ENCODE results near the gene NCBP1. TPM values are rescaled to one million over a fixed set of nuclear protein-coding genes. Genes with fewer than 3 reads are reported as not detected.
A peak's percentile ranks its signal among the peaks of the same experiment; 100 is the strongest.

The NCBP1 gene
- polyA plus RNA-seq, 2 of the 4 experiments (the other 2 are of a cell fraction), result 31.8 to 48.2 TPM

GRCh38 chr9:97714435-97714834 lies 80.8 kb downstream of the NCBP1 start:
- peak overlapping the region in 1 of 2 experiments; percentile 71; a peak in 3 of 6 replicates for H3K27ac ChIP-seq
- no peak for FAIRE-seq
- peak overlapping the region; percentile 46 for H3K4me2 ChIP-seq
- no peak overlapping the region for H3K4me3 ChIP-seq
- TF ChIP-seq CHD2 (IDR thresholded peaks at IDR 0.05; ENCODE audit: low read length, partially characterized antibody), result no peak
- peak in 1 of 2 experiments; percentile 36; a peak in 1 of 5 replicates for TF ChIP-seq EP300 (IDR thresholded peaks at IDR 0.05)
- 0 out of 5 replicates have a peak, but pooled peaks of 1 of the 2 experiments have one; percentile 27 for TF ChIP-seq JUN (IDR thresholded peaks at IDR 0.05)
- TF ChIP-seq MAX (IDR thresholded peaks at IDR 0.05), result peak; percentile 27; the same call in 1 of the 2 replicates
- ChIA-PET POLR2A (interaction anchor here (1.0 kb wide), 4 partner anchors 38 to 208 kb away, joined by 3 to 5 read pairs (median 4); partner anchors contain the start of gene TRMO), CTCF (interaction anchor here (0.8 to 3.8 kb wide), 6 partner anchors 8 to 321 kb away, joined by 3 to 38 read pairs (median 4); no protein-coding TSS in a partner anchor)
- 10% methylated on average over 3 of the region's 3 CpGs for WGBS (ENCODE audit: missing lambda C conversion rate)
- DNase-seq (ENCODE audit: low read depth in 1 of 2, low spot score in 1 of 2), result peak in 1 of 2 experiments; percentile 82
- H3K9me3 ChIP-seq, result no peaks in the 10 kb centered on the region
- ATAC-seq, result peak; percentile 60 to 76; a peak in 4 of 6 replicates
- peaks cover 20% of the 10 kb centered on the region for H3K4me1 ChIP-seq

GRCh38 chr9:97717866-97718265 lies 84.2 kb downstream of the NCBP1 start:
- no peak for FAIRE-seq
- POLR2A ChIA-PET, result interaction anchor here (0.6 kb wide), 1 partner anchor 85 kb away, joined by 3 read pairs; no protein-coding TSS in a partner anchor

GRCh38 chr9:97721396-97721795 lies 87.8 kb downstream of the NCBP1 start:
- H3K4me3 ChIP-seq, result no peak overlapping the region
- H3K4me2 ChIP-seq, result no peak overlapping the region
- FAIRE-seq (no peak), ATAC-seq (no peak), DNase-seq (ENCODE audit: low read depth in 1 of 2, low spot score in 1 of 2) (no peak)
- TF ChIP-seq SREBF2 (IDR thresholded peaks at IDR 0.05) (no peak), HOXB13 (CRISPR knock-in tag; IDR thresholded peaks at IDR 0.05; ENCODE audit: low read depth) (no peak), RCOR1 (IDR thresholded peaks at IDR 0.05; ENCODE audit: low read depth, low read length) (no peak), ELK1 (IDR thresholded peaks at IDR 0.05; ENCODE audit: low read depth, low read length) (no peak), MAX (IDR thresholded peaks at IDR 0.05) (no peak), EHMT2 (IDR thresholded peaks at IDR 0.05; ENCODE audit: low read depth) (no peak), SMC3 (IDR thresholded peaks at IDR 0.05) (no peak), HOXA7 (CRISPR knock-in tag; IDR thresholded peaks at IDR 0.05) (no peak), RFX5 (IDR thresholded peaks at IDR 0.05) (no peak), TP53 (CRISPR knock-in tag; IDR thresholded peaks at IDR 0.05) (no peak)
- CTCF ChIA-PET, result interaction anchor here (1.2 kb wide), 1 partner anchor 180 kb away, joined by 3 read pairs; no protein-coding TSS in a partner anchor
- whole genome bisulfite sequencing (ENCODE audit: missing lambda C conversion rate), result 65% methylated on average over 2 of the region's 2 CpGs
- no peak overlapping the region for H3K27ac ChIP-seq
- POLR2A ChIA-PET, result no interaction called here
- H3K4me1 ChIP-seq, result 0 out of 3 replicates have a peak, but pooled peaks cover 3% of the 10 kb centered on the region
- H3K9me3 ChIP-seq, result 0 out of 3 replicates have a peak, but pooled peaks cover 5% of the 10 kb centered on the region

More at GRCh38 chr9:97717866-97718265, 84.2 kb downstream of the NCBP1 start:
- no peak overlapping the region for H3K4me2 ChIP-seq
- H3K27ac ChIP-seq, result no peak overlapping the region
- TF ChIP-seq HEYL (CRISPR knock-in tag; IDR thresholded peaks at IDR 0.05) (no peak), MAFK (IDR thresholded peaks at IDR 0.05; ENCODE audit: partially characterized antibody) (no peak), HOXA7 (CRISPR knock-in tag; IDR thresholded peaks at IDR 0.05) (no peak), HES2 (IDR thresholded peaks at IDR 0.05) (no peak), ELK1 (IDR thresholded peaks at IDR 0.05; ENCODE audit: low read depth, low read length) (no peak)
- no peak overlapping the region for H3K4me3 ChIP-seq
- 0 out of 3 replicates have a peak, but pooled peaks cover 5% of the 10 kb centered on the region for H3K9me3 ChIP-seq
- CTCF ChIA-PET, result interaction anchor here (1.2 to 3.9 kb wide), 7 partner anchors 8 to 205 kb away, joined by 3 to 16 read pairs (median 5); partner anchors contain the start of gene FOXE1
- WGBS (ENCODE audit: missing lambda C conversion rate), result 53% methylated on average over 3 of the region's 3 CpGs
- DNase-seq (ENCODE audit: low read depth in 1 of 2, low spot score in 1 of 2) (no peak), ATAC-seq (no peak)
- H3K4me1 ChIP-seq, result peaks cover 15% of the 10 kb centered on the region

All from A549 (cell line).